Measurements from ENCODE around the gene KRTAP5-9. TPM values are rescaled to one million over a fixed set of nuclear protein-coding genes. Genes with fewer than 3 reads are reported as not detected.

Gene KRTAP5-9
- total RNA-seq, 4 donors from 2014 or later, result 0.55 to 1.4 (median 0.91) TPM; not detected in 1

- no peak overlapping the region for H3K27ac ChIP-seq
- WGBS, result 86% methylated on average over 6 of the region's 10 CpGs
- H3K36me3 ChIP-seq, result peaks cover 51% of the 10 kb centered on the region
These were observed 46.2 kb upstream of the KRTAP5-9 start for GRCh38 chr11:71502026-71502425.

DNA sequence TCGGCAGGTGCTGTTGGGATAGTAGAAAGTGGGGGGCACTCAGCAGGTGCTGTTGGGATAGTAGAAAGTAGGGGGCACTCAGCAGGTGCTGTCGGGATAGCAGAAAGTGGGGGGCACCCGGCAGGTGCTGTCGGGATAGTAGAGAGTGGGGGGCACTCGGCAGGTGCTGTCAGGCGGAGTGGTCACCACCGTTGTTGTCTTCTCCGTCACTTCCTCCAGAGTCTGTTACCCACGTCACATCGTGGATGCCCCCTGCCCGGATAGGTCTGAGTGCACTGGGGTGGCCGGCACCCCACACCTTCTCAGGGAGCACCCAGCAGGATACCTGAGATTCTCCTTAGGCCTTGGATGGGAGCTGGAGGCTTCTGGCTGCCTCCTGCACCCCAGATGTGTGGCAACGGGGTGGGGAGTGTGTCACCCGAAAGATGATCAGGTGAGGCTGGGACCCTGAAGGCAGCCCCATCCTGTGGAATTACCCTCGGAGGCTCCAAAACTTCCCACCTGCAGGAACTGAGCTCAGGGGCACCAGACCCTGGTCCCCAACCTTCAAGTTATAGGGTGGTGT, 45.3 kb upstream of the KRTAP5-9 start:
- no peak for TF ChIP-seq POLR2AphosphoS5 (IDR thresholded peaks at IDR 0.05)
- no peak for TF ChIP-seq EP300 (IDR thresholded peaks at IDR 0.05)
- no peak for TF ChIP-seq CTCF (IDR thresholded peaks at IDR 0.05)
- no peak for TF ChIP-seq POLR2A (IDR thresholded peaks at IDR 0.05)
- Histone ChIP-seq H3K27me3 (no peaks in the 10 kb centered on the region), H3K9me3 (no peaks in the 10 kb centered on the region), H3K4me1 (no peaks in the 10 kb centered on the region), H3K36me3 (peaks cover 42% of the 10 kb centered on the region), H3K27ac (no peak overlapping the region), H3K4me3 (no peak overlapping the region)
- whole genome bisulfite sequencing, result 94% methylated on average over 15 of the region's 15 CpGs
- DNase-seq (ENCODE audit: low spot score in 2 of 2), result no peak

More at GRCh38 chr11:71502026-71502425, 46.2 kb upstream of the KRTAP5-9 start:
- DNase-seq (ENCODE audit: low spot score in 2 of 2), result no peak
- H3K4me1 ChIP-seq, result no peaks in the 10 kb centered on the region
- H3K27me3 ChIP-seq, result no peaks in the 10 kb centered on the region
- H3K4me3 ChIP-seq, result no peak overlapping the region
- H3K9me3 ChIP-seq, result no peaks in the 10 kb centered on the region
- TF ChIP-seq CTCF (IDR thresholded peaks at IDR 0.05), result no peak
- TF ChIP-seq POLR2AphosphoS5 (IDR thresholded peaks at IDR 0.05), result no peak
- TF ChIP-seq EP300 (IDR thresholded peaks at IDR 0.05), result no peak
- TF ChIP-seq POLR2A (IDR thresholded peaks at IDR 0.05), result no peak

DNA sequence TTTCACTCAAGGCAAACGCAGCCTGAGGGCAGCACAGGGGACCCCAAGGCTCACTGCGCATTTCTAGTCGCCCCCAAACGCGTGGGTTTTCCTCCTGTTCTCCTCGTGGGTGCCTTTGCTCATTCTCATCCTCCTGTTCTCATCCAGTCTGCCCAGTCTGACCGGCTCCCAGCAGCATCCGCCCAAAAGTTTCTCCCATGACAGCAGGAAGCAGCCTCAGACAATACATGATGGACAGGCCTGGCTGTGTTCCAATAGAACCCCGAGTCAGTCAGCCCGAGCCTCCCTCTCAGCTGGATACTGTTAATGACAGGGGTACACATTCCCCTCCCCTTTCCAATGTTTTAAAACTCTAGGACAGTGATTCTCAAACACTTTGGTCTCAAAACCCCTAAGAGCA, 43.7 kb upstream of the KRTAP5-9 start:
- TF ChIP-seq CTCF (IDR thresholded peaks at IDR 0.05), result no peak
- TF ChIP-seq POLR2AphosphoS5 (IDR thresholded peaks at IDR 0.05), result no peak
- no peak for TF ChIP-seq POLR2A (IDR thresholded peaks at IDR 0.05)
- TF ChIP-seq EP300 (IDR thresholded peaks at IDR 0.05), result no peak
- peaks cover 27% of the 10 kb centered on the region for H3K36me3 ChIP-seq
- WGBS, result 59% methylated on average over 10 of the region's 10 CpGs
- DNase-seq (ENCODE audit: low spot score in 2 of 2), result no peak
- no peaks in the 10 kb centered on the region for H3K4me1 ChIP-seq
- no peak overlapping the region for H3K27ac ChIP-seq
- H3K4me3 ChIP-seq, result no peak overlapping the region
- H3K27me3 ChIP-seq, result no peaks in the 10 kb centered on the region
- H3K9me3 ChIP-seq, result peaks cover 2% of the 10 kb centered on the region

GRCh38 chr11:71505001-71505400, 43.2 kb upstream of the KRTAP5-9 start:
- no peak overlapping the region for H3K27ac ChIP-seq
- WGBS, result 70% methylated on average over 2 of the region's 2 CpGs

GRCh38 chr11:71505781-71506180, 42.4 kb upstream of the KRTAP5-9 start:
- no peak overlapping the region for H3K27ac ChIP-seq
- H3K4me1 ChIP-seq, result no peaks in the 10 kb centered on the region
- peaks cover 14% of the 10 kb centered on the region for H3K36me3 ChIP-seq
- 90% methylated on average over 9 of the region's 9 CpGs for WGBS
- H3K27me3 ChIP-seq, result no peaks in the 10 kb centered on the region
- H3K4me3 ChIP-seq, result no peak overlapping the region
- H3K9me3 ChIP-seq, result peaks cover 9% of the 10 kb centered on the region
- no peak for TF ChIP-seq POLR2AphosphoS5 (IDR thresholded peaks at IDR 0.05)
- TF ChIP-seq EP300 (IDR thresholded peaks at IDR 0.05), result no peak
- no peak for TF ChIP-seq POLR2A (IDR thresholded peaks at IDR 0.05)
- no peak for DNase-seq (ENCODE audit: low spot score in 2 of 2)

More at GRCh38 chr11:71505001-71505400, 43.2 kb upstream of the KRTAP5-9 start:
- H3K9me3 ChIP-seq, result peaks cover 7% of the 10 kb centered on the region
- DNase-seq (ENCODE audit: low spot score in 2 of 2), result no peak
- no peak overlapping the region for H3K4me3 ChIP-seq
- no peak for TF ChIP-seq POLR2AphosphoS5 (IDR thresholded peaks at IDR 0.05)
- no peak for TF ChIP-seq EP300 (IDR thresholded peaks at IDR 0.05)
- TF ChIP-seq POLR2A (IDR thresholded peaks at IDR 0.05), result no peak
- no peak for TF ChIP-seq CTCF (IDR thresholded peaks at IDR 0.05)
- H3K36me3 ChIP-seq, result peaks cover 22% of the 10 kb centered on the region
- no peaks in the 10 kb centered on the region for H3K4me1 ChIP-seq
- H3K27me3 ChIP-seq, result no peaks in the 10 kb centered on the region
